NCI-H526 treated with DMSO at 0.1 percent for 48 hours (cell line): Measurements from ENCODE around the gene CTDP1.
"Not testable (repeated sequence)": the region's sequence is repeated elsewhere in the genome, so short reads cannot be mapped to it uniquely, and the experiment has no call there.

Source experiments
- DNase-seq: peaks from one replicate; lab custom pipeline; 2025; lab: John Stamatoyannopoulos, UW

The CTDP1 gene

GRCh38 chr18:79702906-79703305, 23.3 kb downstream of the CTDP1 start:
- no peak for DNase-seq

DNA sequence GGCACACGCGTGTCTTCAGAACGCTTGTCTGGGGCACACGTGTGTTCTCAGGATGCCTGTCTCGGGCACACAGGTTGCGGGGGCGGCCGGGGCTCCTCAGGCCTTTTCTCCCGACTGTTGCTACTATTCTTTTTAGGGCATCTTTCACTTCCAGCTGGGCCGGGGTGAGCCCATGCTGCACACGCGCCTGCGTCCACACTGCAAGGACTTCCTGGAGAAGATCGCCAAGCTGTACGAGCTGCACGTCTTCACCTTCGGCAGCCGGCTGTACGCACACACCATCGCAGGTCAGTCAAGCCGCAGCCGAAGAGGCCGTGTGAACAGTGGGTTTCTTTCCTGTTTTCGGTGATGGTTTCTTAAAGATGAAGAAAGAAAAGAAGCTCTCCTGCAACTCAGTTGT, 25.0 kb downstream of the CTDP1 start:
- no peak for DNase-seq

DNA sequence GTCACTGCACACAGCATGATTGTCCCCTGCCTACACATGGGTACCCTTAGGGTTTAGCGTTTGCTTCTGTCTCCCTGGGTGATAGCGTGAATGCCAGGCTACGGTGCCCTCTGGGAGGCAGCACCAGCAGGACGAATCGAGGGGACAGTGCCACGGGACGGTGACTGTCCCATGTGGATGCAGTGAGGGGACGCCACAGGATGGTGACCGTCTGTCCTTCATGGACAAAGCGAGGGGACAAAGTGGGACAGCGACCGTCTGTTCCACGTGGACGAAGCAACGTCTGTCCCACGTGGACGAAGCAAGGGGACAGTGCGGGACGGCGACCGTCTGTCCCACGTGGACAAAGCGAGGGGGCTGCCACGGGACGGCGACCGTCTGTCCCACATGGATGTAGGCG, 25.7 kb downstream of the CTDP1 start:
- DNase-seq: no peak

GRCh38 chr18:79706006-79706405, 26.4 kb downstream of the CTDP1 start:
- DNase-seq: no peak

DNA sequence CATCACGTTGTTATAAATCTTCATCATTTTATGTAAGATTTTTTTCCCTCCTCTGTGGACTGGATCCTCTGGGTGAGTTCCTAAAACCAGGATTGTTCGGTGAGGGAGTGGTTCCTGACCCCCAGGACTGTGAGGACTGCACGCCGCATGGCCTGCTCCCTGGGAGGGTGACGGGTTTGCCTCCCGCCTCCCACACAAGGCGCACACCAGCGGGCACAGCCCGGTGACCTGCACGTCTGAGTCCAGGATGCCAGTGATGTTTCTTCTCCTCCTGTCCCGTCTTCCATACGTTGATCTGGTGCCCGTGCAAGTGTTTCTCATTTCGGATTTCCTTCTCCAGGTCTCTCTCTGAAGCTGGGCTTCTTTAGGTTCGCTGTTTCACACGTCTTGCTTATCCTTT, 27.1 kb downstream of the CTDP1 start:
- DNase-seq: no peak

- DNase-seq: no peak
These were observed 27.6 kb downstream of the CTDP1 start for GRCh38 chr18:79707239-79707638.

GRCh38 chr18:79707671-79708070, 28.1 kb downstream of the CTDP1 start:
- no peak for DNase-seq

DNA sequence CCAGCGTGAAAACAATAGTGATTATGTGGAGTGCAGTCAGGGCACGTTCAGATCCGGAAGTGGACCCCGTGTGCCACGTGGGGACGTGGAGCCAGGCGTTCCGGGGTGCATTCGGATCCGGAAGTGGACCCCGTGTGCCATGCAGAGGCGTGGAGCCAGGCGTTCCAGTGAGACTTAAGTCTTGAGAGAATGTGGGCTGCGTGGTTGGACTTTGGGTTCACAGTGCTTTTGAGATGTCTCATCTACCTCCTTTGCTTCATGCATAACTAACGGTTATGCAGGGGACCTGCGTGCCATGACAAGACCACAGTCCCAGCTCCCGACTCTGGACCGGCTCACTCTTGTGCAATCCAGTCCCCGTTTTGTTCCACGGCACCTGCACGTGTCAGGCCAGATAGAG, 28.8 kb downstream of the CTDP1 start:
- DNase-seq: no peak

DNA sequence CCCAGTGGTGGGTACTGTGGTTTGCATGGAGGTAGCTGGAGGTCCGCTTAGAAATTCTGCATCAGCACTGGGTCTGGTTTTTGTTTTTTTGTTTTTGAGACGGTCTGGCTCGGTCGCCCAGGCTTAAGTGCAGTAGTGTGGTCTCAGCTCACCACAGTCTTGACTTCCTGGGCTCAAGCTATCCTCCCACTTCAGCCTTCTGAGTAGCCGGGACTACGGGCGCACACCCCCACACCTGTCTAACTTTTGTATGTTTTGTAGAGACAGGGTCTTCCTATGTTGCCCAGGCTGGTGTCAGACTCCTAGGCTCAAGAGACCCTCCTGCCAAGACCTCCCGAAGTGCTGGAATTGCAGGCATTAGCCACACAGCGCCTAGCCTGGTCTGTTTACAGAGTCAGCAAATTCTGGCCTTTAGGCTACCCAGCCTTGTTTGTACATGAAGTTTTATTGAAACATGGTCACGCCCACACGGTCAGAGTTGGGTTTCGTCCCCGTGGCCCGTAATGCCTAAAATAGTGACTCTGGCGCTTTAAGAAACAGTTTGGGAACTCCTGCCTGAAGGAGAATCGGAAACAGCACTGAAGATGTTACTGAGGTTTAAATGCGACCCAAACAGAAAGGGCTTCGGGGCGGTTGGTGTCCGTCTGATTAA, 32.7 kb downstream of the CTDP1 start:
- no peak for DNase-seq

- DNase-seq: no peak
These were observed 33.7 kb downstream of the CTDP1 start for GRCh38 chr18:79713341-79713740.

GRCh38 chr18:79714531-79715240, 35.1 kb downstream of the CTDP1 start:
- no peak for DNase-seq

- no peak for DNase-seq
These were observed 35.7 kb downstream of the CTDP1 start for GRCh38 chr18:79715280-79715679.

DNA sequence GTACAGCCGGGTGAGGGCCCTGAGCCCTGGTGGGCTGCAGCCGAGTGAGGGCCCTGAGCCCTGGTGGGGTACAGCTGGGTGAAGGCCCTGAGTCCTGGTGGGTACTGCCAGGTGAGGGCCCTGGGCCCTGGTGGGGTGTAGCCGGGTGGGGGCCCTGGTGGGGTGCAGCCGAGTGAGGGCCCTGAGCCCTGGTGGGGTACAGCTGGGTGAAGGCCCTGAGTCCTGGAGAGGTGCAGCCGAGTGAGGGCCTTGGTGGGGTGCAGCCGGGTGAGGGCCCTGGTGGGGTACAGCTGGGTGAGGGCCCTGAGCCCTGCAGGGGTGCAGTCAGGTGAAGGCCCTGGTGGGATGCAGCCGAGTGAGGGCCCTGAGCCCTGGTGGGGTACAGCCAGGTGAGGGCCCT, 37.5 kb downstream of the CTDP1 start:
- no peak for DNase-seq

GRCh38 chr18:79717555-79718074, 38.0 kb downstream of the CTDP1 start:
- DNase-seq: no peak

DNA sequence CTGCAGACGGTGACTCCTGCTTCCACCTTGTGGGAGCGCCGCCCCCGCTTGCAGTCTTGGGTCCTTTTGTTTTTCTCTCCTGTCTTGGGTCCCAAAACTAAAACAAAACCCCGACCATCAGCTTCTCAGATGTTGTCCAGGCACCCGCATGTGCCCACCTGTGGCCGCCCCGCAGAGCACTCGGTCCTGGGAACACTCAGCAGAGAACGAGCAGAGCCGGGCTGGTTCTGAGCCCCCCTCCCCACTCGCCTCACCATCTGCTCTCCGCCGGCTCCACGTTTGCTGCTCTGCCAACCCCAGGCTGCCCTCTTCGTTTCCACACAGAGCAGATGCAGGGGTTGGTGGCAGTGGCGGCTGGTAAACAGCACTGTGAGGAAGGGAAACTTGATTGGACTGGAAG, 38.5 kb downstream of the CTDP1 start:
- no peak for DNase-seq

GRCh38 chr18:79718878-79719477, 39.4 kb downstream of the CTDP1 start:
- no peak for DNase-seq

DNA sequence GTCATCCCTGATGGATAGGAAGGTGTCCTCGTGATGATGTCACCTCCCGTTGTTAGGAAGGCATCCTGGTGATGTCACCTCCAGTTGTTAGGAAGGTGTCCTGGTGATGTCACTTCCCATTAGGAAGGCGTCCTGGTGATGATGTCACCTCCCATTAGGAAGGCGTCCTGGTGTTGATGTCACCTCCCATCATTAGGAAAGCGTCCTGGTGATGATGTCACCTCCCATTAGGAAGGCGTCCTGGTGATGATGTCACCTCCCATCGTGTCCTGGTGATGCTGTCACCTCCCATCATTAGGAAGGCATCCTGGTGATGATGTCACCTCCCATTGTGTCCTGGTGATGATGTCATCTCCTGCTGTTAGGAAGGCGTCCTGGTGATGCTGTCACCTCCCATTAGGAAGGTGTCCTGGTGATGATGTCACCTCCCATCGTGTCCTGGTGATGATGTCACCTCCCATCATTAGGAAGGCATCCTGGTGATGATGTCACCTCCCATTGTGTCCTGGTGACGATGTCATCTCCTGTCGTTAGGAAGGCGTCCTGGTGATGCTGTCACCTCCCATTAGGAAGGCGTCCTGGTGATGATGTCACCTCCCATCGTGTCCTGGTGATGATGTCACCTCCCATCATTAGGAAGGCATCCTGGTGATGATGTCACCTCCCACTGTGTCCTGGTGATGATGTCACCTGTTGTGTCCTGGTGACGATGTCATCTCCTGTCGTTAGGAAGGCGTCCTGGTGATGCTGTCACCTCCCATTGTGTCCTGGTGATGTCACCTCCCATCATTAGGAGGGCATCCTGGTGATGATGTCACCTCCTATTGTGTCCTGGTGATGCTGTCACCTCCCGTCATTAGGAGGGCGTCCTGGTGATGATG, 40.1 kb downstream of the CTDP1 start:
- not testable (repeated sequence) for DNase-seq

- DNase-seq: no peak
These were observed 40.7 kb downstream of the CTDP1 start for GRCh38 chr18:79720359-79720733.

DNA sequence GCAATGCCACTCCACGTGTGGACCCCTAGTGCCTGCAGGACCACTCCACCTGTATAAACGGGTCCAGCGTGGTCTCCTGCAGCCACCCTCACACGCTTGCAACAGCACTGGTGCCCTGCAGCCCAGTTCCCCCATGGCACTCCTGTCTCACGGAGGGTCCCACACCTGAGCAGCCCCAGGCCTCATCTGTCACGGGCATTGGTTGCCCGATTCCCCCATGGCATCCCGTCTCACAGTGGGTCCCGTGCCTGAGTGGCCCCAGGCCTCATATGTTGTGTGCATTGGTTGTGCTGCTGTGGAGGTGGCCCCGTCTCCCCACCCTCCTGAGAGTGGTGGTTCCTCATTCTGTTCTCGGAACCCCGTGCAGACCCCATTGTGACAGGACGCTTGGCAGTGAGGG, 43.4 kb downstream of the CTDP1 start:
- no peak for DNase-seq

DNA sequence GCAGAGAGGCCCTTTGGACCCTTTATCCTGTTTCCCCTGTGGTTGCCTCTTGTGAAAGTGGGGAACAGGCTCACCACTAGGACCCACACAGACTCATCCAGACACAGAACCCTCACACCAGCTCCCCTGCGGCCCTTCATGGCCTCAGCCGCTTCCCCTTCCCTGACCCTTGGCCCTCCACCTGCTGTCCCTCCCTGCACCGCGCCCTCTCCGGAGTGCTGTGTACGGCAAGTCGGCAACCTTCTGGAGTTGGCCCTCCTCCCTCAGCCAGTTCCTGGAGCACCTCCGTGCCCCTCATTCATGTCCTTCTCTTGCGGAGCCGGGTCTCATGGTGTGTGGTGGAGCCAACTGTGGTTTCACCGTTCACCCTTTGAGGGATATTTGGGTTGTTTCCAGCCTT, 44.0 kb downstream of the CTDP1 start:
- no peak for DNase-seq

DNA sequence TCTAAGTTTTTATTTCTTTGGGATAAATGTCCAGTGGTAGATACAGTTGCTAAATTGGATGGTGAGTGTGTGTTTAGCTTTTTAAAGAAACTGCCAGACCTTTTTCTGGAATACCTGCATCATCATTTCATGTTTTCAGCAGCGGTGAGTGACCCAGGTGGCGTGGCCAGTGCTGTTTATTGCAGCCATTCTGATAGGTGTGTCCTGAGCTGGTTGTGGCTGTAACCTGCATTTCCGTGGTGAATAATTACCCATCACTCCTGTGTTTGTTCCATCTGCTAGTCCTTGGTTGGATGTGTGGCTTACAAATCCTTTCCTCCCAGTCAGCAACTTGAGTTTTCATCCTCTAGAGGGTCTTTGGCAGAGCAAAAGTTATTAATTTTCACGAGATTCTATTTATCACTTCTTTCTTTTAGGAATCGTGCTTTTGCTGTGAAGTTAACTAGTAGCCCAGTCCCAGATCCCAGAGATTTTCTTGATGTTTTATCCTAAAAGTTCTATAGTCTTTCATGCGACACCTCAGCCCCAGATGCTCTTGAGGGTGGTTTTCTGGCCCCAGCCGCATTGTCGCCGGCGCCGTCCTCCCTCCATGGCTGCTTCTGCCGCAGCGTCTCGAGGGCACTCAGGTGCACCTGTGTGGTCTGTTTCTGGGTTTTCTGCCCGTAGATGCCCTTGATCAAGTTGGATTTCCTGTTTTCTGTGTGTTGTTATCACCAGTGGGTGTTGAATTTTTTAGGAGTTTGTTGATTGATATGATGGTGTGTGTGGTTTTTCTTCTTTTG, 44.9 kb downstream of the CTDP1 start:
- no peak for DNase-seq

DNA sequence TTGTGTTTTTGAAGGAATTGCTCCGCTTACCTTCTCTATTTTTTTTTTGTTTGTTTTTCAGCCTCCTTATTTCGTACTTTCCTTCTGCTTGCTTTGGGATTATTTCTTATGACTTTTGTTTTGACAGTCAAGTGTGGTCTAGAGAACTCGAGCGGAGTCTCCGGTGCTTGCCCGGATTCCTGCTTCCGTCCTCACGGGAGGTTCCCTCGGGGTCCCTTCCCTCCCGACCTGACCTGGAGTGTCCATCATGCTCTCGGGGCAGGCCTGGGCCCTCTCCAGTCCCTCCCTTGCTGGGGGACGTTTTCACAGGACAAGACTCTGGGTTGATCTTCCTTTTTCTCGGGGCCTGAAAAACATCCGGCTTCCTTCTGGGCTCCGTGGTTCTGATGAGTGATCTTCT, 45.9 kb downstream of the CTDP1 start:
- DNase-seq: no peak
